ENCODE data around the gene ZNF839.

ZNF839 gene

GRCh38 chr14:102314242-102315011 lies 5.1 kb upstream of the ZNF839 start:
- peaks cover 13% of the 10 kb centered on the region for H3K4me1 ChIP-seq (ENCODE audit: control insufficient read depth, insufficient read depth, low read length)
- H3K27ac ChIP-seq (ENCODE audit: extremely low read depth, low read depth, low read length) = no peak overlapping the region; the same call in 1 of the 2 replicates
- POLR2A ChIA-PET = interaction anchor here (0.5 to 1.1 kb wide), 3 partner anchors 10 to 228 kb away, joined by 3 to 4 read pairs (median 4); partner anchors contain the start of gene MOK
- no peaks in the 10 kb centered on the region for H3K36me3 ChIP-seq (ENCODE audit: control insufficient read depth in 2 of 2, insufficient read depth in 1 of 2, low read length in 2 of 2)
- CTCF ChIA-PET = interaction anchor here (0.5 to 2.4 kb wide), 26 partner anchors 9 to 1898 kb away, joined by 3 to 18 read pairs (median 4); partner anchors contain the start of gene MOK
- peak overlapping the region; percentile 64 for H3K4me3 ChIP-seq (ENCODE audit: low read depth, low read length)
- H3K9me3 ChIP-seq (ENCODE audit: control insufficient read depth, insufficient read depth, low read depth, low read length) = no peaks in the 10 kb centered on the region
- TF ChIP-seq PBX3 (CRISPR knock-in tag; IDR thresholded peaks at IDR 0.05) = 0 out of 2 replicates have a peak, but pooled peaks have one; percentile 48
- 0 out of 2 replicates have a peak, but pooled peaks have one; percentile 48 for TF ChIP-seq KLF7 (tag by site-specific recombination; IDR thresholded peaks at IDR 0.05; ENCODE audit: borderline replicate concordance)
- 0 out of 2 replicates have a peak, but pooled peaks have one; percentile 6 for TF ChIP-seq FEZF1 (tag by site-specific recombination; IDR thresholded peaks at IDR 0.05)
- no peak for TF ChIP-seq ZNF157 (tag by site-specific recombination; IDR thresholded peaks at IDR 0.05)
- TF ChIP-seq AEBP2 (tag by site-specific recombination; IDR thresholded peaks at IDR 0.05; ENCODE audit: borderline replicate concordance) = no peak
- TF ChIP-seq ZBTB49 (tag by site-specific recombination; IDR thresholded peaks at IDR 0.05; ENCODE audit: low read depth) = no peak
- TF ChIP-seq ZIC2 (tag by site-specific recombination; IDR thresholded peaks at IDR 0.05) = peak; percentile 97
- TF ChIP-seq ZNF148 (tag by site-specific recombination; IDR thresholded peaks at IDR 0.05; ENCODE audit: borderline replicate concordance) = no peak
- TF ChIP-seq ZNF280D (tag by site-specific recombination; IDR thresholded peaks at IDR 0.05) = 0 out of 2 replicates have a peak, but pooled peaks have one; percentile 36
- 0 out of 2 replicates have a peak, but pooled peaks have one; percentile 68 for TF ChIP-seq TRIM28 (IDR thresholded peaks at IDR 0.05; ENCODE audit: borderline replicate concordance, low read length)
- TF ChIP-seq ZNF837 (tag by site-specific recombination; IDR thresholded peaks at IDR 0.05) = no peak
- no peak for TF ChIP-seq ZNF354C (tag by site-specific recombination; IDR thresholded peaks at IDR 0.05; ENCODE audit: borderline replicate concordance, low read depth)
- peak; percentile 92 for TF ChIP-seq ZNF501 (tag by site-specific recombination; IDR thresholded peaks at IDR 0.05)
- no peak for TF ChIP-seq ZSCAN18 (tag by site-specific recombination; IDR thresholded peaks at IDR 0.05)
- TF ChIP-seq ZNF580 (tag by site-specific recombination; IDR thresholded peaks at IDR 0.05) = 0 out of 2 replicates have a peak, but pooled peaks have one; percentile 62
- peak; percentile 62; the same call in 1 of the 2 replicates for TF ChIP-seq TSHZ1 (tag by site-specific recombination; IDR thresholded peaks at IDR 0.05; ENCODE audit: borderline replicate concordance)
- TF ChIP-seq GLIS1 (tag by site-specific recombination; IDR thresholded peaks at IDR 0.05) = peak; percentile 63
